Lung microvascular endothelial cell (primary cell): ENCODE measurements around the gene DIP2C. TPM values are rescaled to one million over a fixed set of nuclear protein-coding genes. Genes with fewer than 3 reads are reported as not detected.
"Not testable (repeated sequence)": the region's sequence is repeated elsewhere in the genome, so short reads cannot be mapped to it uniquely, and the experiment has no call there.

Source experiments
- DNase-seq, 2 donors: peaks; one replicate each; pipeline versions ENCODE4 v3.0.0 to v3.0.0-alpha.2; 2010; ENCODE audit warnings: low read depth in 2 of 2
- total RNA-seq: library from RNA; depleted of rRNA; stranded (reverse); fragments of >200 nt; gene quantifications from 2 replicates; pipeline ENCODE4 v1.2.1, GENCODE V29; 2014

Gene DIP2C
- total RNA-seq, 1 donor from 2014 or later, result 8.7 TPM

GRCh38 chr10:282294-283139, 407.0 kb downstream of the DIP2C start:
- no peak for DNase-seq

- DNase-seq, result no peak
Measured at GRCh38 chr10:279655-280054, 409.8 kb downstream of the DIP2C start.

GRCh38 chr10:279232-279631, 410.2 kb downstream of the DIP2C start:
- no peak for DNase-seq

GRCh38 chr10:278707-279106, 410.8 kb downstream of the DIP2C start:
- DNase-seq, result no peak

GRCh38 chr10:277963-278362, 411.5 kb downstream of the DIP2C start:
- no peak for DNase-seq

- no peak for DNase-seq
Measured at GRCh38 chr10:275680-276079, 413.8 kb downstream of the DIP2C start.

- no peak for DNase-seq
Measured at GRCh38 chr10:274866-275265, 414.6 kb downstream of the DIP2C start.

- no peak for DNase-seq
Measured at GRCh38 chr10:273088-273487, 416.4 kb downstream of the DIP2C start.

- DNase-seq, result no peak
Measured at GRCh38 chr10:271722-272121, 417.7 kb downstream of the DIP2C start.

GRCh38 chr10:271201-271600, 418.3 kb downstream of the DIP2C start:
- DNase-seq, result no peak

- no peak for DNase-seq
Measured at GRCh38 chr10:269440-270074, 419.9 kb downstream of the DIP2C start.

GRCh38 chr10:267705-268104, 421.8 kb downstream of the DIP2C start:
- DNase-seq, result no peak

- DNase-seq, result peak; percentile 59 to 69
Measured at GRCh38 chr10:266974-267425, 422.5 kb downstream of the DIP2C start.

- DNase-seq, result not testable (repeated sequence)
Measured at GRCh38 chr10:265816-266588, 423.5 kb downstream of the DIP2C start.

GRCh38 chr10:265074-265440, 424.4 kb downstream of the DIP2C start:
- not testable (repeated sequence) for DNase-seq

- DNase-seq, result not testable (repeated sequence)
Measured at GRCh38 chr10:264160-265073, 425.1 kb downstream of the DIP2C start.

- no peak for DNase-seq
Measured at GRCh38 chr10:260819-261429, 428.5 kb downstream of the DIP2C start.

GRCh38 chr10:251982-252582, 437.4 kb downstream of the DIP2C start:
- no peak for DNase-seq

- no peak for DNase-seq
Measured at GRCh38 chr10:248307-248706, 441.2 kb downstream of the DIP2C start.

GRCh38 chr10:247480-247879, 442.0 kb downstream of the DIP2C start:
- no peak for DNase-seq
